ENCODE measurements around the gene WBP11. TPM values are rescaled to one million over a fixed set of nuclear protein-coding genes. Genes with fewer than 3 reads are reported as not detected.

WBP11 gene
- polyA plus RNA-seq, 1 donor (not counting 4 experiments of a cell fraction or from before 2014, with no cell fraction given): 13.1 TPM

GRCh38 chr12:14839262-14839661 is 36.0 kb upstream of the WBP11 start:
- H3K9me1 ChIP-seq (ENCODE audit: control insufficient read depth, extremely low read depth, insufficient read depth, low read length): no peaks in the 10 kb centered on the region
- no peak for FAIRE-seq
- H3K4me2 ChIP-seq (ENCODE audit: control insufficient read depth, extremely low read depth, insufficient read depth, low read depth, low read length): no peak overlapping the region

GRCh38 chr12:14836336-14837210 is 33.3 kb upstream of the WBP11 start:
- no peak overlapping the region for H3K4me3 ChIP-seq (ENCODE audit: control insufficient read depth in 2 of 3, extremely low read depth in 1 of 3, insufficient read depth in 2 of 3, low read depth in 1 of 3, low read length in 3 of 3)
- no peaks in the 10 kb centered on the region for H3K9me3 ChIP-seq (ENCODE audit: control insufficient read depth, low read depth, low read length)
- FAIRE-seq (peak; percentile 93), DNase-seq (ENCODE audit: low read depth, low spot score) (no peak)
- H3K36me3 ChIP-seq (ENCODE audit: control insufficient read depth in 2 of 2, extremely low read depth in 1 of 2, insufficient read depth in 2 of 2, low read length in 2 of 2): no peaks in the 10 kb centered on the region
- peak overlapping the region; percentile 75 for H3K4me2 ChIP-seq (ENCODE audit: control insufficient read depth, extremely low read depth, insufficient read depth, low read depth, low read length)
- dilution Hi-C loops (cut with MboI; ENCODE audit: extremely low pct_ligation_motif_present, low sequenced_read_pairs): no loop called here
- TF ChIP-seq EZH2 (IDR thresholded peaks at IDR 0.05; ENCODE audit: low read length) (no peak), CTCF (optimal IDR thresholded peaks at IDR 0.05 in 1 of 3, IDR thresholded peaks at IDR 0.05 in 1 of 3, conservative IDR thresholded peaks at IDR 0.05 in 1 of 3; ENCODE audit: extremely low read depth in 1 of 3, insufficient read depth in 2 of 3, low read length in 3 of 3) (no peak)
- H4K20me1 ChIP-seq (ENCODE audit: control insufficient read depth, extremely low read depth, insufficient read depth, low read length): no peaks in the 10 kb centered on the region
- H3K79me2 ChIP-seq (ENCODE audit: control insufficient read depth, insufficient read depth, low read length): no peaks in the 10 kb centered on the region
- peak overlapping the region; percentile 30 for H2AFZ ChIP-seq (ENCODE audit: control insufficient read depth, low read length)
- H3K4me1 ChIP-seq (ENCODE audit: control insufficient read depth, extremely low read depth, insufficient read depth, low read length): peaks cover 14% of the 10 kb centered on the region
- H3K27ac ChIP-seq (ENCODE audit: control insufficient read depth, insufficient read depth, low read length): peak overlapping the region; percentile 65
- no peak overlapping the region for H3K9ac ChIP-seq (ENCODE audit: control insufficient read depth, extremely low read depth, insufficient read depth, low read length)
- H3K9me1 ChIP-seq (ENCODE audit: control insufficient read depth, extremely low read depth, insufficient read depth, low read length): no peaks in the 10 kb centered on the region
- H3K27me3 ChIP-seq (ENCODE audit: control insufficient read depth, extremely low read depth, insufficient read depth, low read length): no peaks in the 10 kb centered on the region

More at GRCh38 chr12:14839262-14839661, 36.0 kb upstream of the WBP11 start:
- no peaks in the 10 kb centered on the region for H3K9me3 ChIP-seq (ENCODE audit: control insufficient read depth, low read depth, low read length)
- no peaks in the 10 kb centered on the region for H3K36me3 ChIP-seq (ENCODE audit: control insufficient read depth in 2 of 2, extremely low read depth in 1 of 2, insufficient read depth in 2 of 2, low read length in 2 of 2)
- TF ChIP-seq EZH2 (IDR thresholded peaks at IDR 0.05; ENCODE audit: low read length): no peak
- no peak for TF ChIP-seq CTCF (optimal IDR thresholded peaks at IDR 0.05 in 1 of 3, IDR thresholded peaks at IDR 0.05 in 1 of 3, conservative IDR thresholded peaks at IDR 0.05 in 1 of 3; ENCODE audit: extremely low read depth in 1 of 3, insufficient read depth in 2 of 3, low read length in 3 of 3)
- no peaks in the 10 kb centered on the region for H3K27me3 ChIP-seq (ENCODE audit: control insufficient read depth, extremely low read depth, insufficient read depth, low read length)
- H4K20me1 ChIP-seq (ENCODE audit: control insufficient read depth, extremely low read depth, insufficient read depth, low read length): no peaks in the 10 kb centered on the region
- dilution Hi-C loops (cut with MboI; ENCODE audit: extremely low pct_ligation_motif_present, low sequenced_read_pairs): no loop called here
- H3K27ac ChIP-seq (ENCODE audit: control insufficient read depth, insufficient read depth, low read length): no peak overlapping the region
- no peak overlapping the region for H3K9ac ChIP-seq (ENCODE audit: control insufficient read depth, extremely low read depth, insufficient read depth, low read length)
- no peak overlapping the region for H2AFZ ChIP-seq (ENCODE audit: control insufficient read depth, low read length)
- no peaks in the 10 kb centered on the region for H3K79me2 ChIP-seq (ENCODE audit: control insufficient read depth, insufficient read depth, low read length)
- no peak for DNase-seq (ENCODE audit: low read depth, low spot score)
- peaks cover 23% of the 10 kb centered on the region for H3K4me1 ChIP-seq (ENCODE audit: control insufficient read depth, extremely low read depth, insufficient read depth, low read length)
- no peak overlapping the region for H3K4me3 ChIP-seq (ENCODE audit: control insufficient read depth in 2 of 3, extremely low read depth in 1 of 3, insufficient read depth in 2 of 3, low read depth in 1 of 3, low read length in 3 of 3)

All from keratinocyte (primary cell).